ELR (cell line): Measurements from ENCODE around the gene UPP1.
"Not testable (repeated sequence)": the region's sequence is repeated elsewhere in the genome, so short reads cannot be mapped to it uniquely, and the experiment has no call there.

Source experiments
- DNase-seq: peaks from one replicate; pipeline ENCODE4 v3.0.0-alpha.2; 2015; ENCODE audit warnings: low read depth

Gene UPP1

GRCh38 chr7:48089046-48090003 is at the start of gene UPP1:
TSS of gene UPP1 (plus strand) at chr7:48089265. CDS start at chr7:48094784, 5,519 bp downstream.
- DNase-seq: peak; percentile 40

- DNase-seq: no peak
Observed at GRCh38 chr7:48040944-48041652, 48.0 kb upstream of the UPP1 start.

GRCh38 chr7:48041653-48041970 is 47.5 kb upstream of the UPP1 start:
- peak; percentile 80 for DNase-seq

- peak; percentile 25 for DNase-seq
Observed at GRCh38 chr7:48042216-48042615, 46.8 kb upstream of the UPP1 start.

GRCh38 chr7:48042636-48043035 is 46.4 kb upstream of the UPP1 start:
- DNase-seq: no peak

- DNase-seq: no peak
Observed at GRCh38 chr7:48045195-48045765, 43.8 kb upstream of the UPP1 start.

- no peak for DNase-seq
Observed at GRCh38 chr7:48046458-48046857, 42.6 kb upstream of the UPP1 start.

- peak; percentile 15 for DNase-seq
Observed at GRCh38 chr7:48048113-48048512, 41.0 kb upstream of the UPP1 start.

- DNase-seq: no peak
Observed at GRCh38 chr7:48049850-48050249, 39.2 kb upstream of the UPP1 start.

- peak; percentile 85 for DNase-seq
Observed at GRCh38 chr7:48052748-48053147, 36.3 kb upstream of the UPP1 start.

- DNase-seq: no peak
Observed at GRCh38 chr7:48053736-48054135, 35.3 kb upstream of the UPP1 start.

GRCh38 chr7:48058990-48059389 is 30.1 kb upstream of the UPP1 start:
- DNase-seq: no peak

GRCh38 chr7:48059706-48060105 is 29.4 kb upstream of the UPP1 start:
- DNase-seq: no peak

GRCh38 chr7:48063985-48064384 is 25.1 kb upstream of the UPP1 start:
- no peak for DNase-seq

GRCh38 chr7:48067475-48067874 is 21.6 kb upstream of the UPP1 start:
- DNase-seq: peak; percentile 39

GRCh38 chr7:48074204-48074654 is 14.8 kb upstream of the UPP1 start:
- peak; percentile 71 for DNase-seq

GRCh38 chr7:48077423-48077822 is 11.6 kb upstream of the UPP1 start:
- DNase-seq: no peak

- no peak for DNase-seq
Observed at GRCh38 chr7:48078470-48078869, 10.6 kb upstream of the UPP1 start.

- DNase-seq: not testable (repeated sequence)
Observed at GRCh38 chr7:48082378-48082777, 6.7 kb upstream of the UPP1 start.

- DNase-seq: peak; percentile 75
Observed at GRCh38 chr7:48083114-48083830, 5.8 kb upstream of the UPP1 start.

- DNase-seq: peak; percentile 100
Observed at GRCh38 chr7:48084727-48085432, 4.2 kb upstream of the UPP1 start.

- peak; percentile 21 for DNase-seq
Observed at GRCh38 chr7:48085433-48085791, 3.7 kb upstream of the UPP1 start.
